GM10847 (cell line): ENCODE data around the gene DEFB132.
A peak's percentile ranks its signal among the peaks of the same experiment; 100 is the strongest.

Experiments
- POLR2A ChIP-seq: IDR thresholded peaks from 2 replicates; pipeline ENCODE4 v1.6.1; 2011; ENCODE audit not compliant: insufficient read length; ENCODE audit errors: extremely low read depth

Gene DEFB132

DNA sequence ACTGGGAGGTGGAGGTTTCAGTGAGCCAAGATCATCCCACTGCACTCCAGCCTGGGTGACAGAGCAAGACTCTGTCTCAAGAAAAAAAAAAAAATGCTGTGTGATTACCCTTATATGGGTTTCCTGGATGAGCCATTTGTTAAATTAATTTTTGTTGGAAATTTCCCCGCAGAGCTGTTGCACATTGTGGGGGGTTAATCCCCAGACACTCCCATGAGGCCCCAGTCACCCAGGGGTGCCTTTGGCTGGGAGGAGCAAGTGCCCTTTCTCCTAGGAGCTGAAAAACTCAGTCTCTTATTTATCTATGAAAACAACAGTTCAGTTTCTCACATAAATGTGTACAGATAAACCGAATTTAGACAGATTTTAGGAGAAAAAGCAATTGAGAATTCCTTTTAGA, 4.7 kb upstream of the DEFB132 start:
- no peak for TF ChIP-seq POLR2A

DNA sequence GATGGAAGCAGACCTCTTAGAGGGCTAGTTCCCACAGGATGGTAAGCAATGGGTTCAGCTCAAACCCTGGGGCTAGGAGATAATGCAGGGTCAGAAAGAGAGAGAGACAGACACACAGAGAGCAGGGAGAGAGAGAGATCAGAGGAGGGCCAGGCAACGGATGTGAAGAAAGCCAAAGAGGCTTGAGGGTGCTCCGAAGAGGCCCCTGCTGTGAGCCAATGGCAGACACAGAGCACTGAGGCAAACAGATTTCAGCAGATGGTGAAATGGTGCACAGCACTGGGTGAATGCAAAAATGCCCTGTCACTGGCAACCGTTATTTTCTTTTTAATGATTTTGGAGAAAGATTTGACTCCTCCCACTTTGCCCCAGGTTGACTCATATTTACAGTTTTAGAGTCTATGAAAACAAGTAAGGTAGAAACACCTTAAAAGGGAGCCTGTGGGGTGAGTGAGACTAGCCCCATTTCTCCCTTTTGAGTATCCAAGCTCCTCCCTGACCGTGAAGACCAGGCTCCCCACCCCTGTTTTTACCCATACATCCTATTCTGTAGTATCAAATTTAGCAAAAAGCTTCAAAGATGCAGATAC, 840 bp downstream of the DEFB132 start:
- TF ChIP-seq POLR2A, result no peak

DNA sequence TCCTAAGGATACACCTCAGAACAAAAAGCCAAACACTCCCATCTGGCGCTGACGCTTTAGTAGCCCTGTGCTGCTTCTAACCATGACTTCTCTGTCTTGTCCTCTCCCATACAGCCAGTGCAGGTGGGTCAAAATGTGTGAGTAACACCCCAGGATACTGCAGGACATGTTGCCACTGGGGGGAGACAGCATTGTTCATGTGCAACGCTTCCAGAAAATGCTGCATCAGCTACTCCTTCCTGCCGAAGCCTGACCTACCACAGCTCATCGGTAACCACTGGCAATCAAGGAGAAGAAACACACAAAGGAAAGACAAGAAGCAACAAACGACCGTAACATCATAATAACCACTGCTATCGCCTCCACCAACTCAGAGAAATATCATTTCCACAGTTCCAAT, 1.4 kb downstream of the DEFB132 start:
- no peak for TF ChIP-seq POLR2A

DNA sequence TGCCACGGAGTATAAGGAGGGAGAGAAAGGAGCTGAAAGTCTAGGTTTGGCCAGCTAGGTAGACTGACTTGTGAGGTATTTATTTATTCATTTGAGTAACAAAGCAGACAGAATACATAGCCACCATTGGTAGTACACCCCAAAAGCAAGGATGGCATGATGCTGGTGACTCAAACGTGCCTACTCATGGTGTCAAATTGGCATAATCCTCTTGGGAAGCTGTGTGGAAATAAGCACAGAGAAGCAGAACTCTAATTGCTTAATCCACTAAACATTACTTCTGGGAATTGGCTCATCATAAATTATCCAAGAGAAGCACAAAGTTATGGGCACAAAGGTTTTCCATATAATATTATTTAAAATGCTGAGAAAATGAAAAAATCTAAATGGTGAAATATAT, 2.5 kb downstream of the DEFB132 start:
- no peak for TF ChIP-seq POLR2A

DNA sequence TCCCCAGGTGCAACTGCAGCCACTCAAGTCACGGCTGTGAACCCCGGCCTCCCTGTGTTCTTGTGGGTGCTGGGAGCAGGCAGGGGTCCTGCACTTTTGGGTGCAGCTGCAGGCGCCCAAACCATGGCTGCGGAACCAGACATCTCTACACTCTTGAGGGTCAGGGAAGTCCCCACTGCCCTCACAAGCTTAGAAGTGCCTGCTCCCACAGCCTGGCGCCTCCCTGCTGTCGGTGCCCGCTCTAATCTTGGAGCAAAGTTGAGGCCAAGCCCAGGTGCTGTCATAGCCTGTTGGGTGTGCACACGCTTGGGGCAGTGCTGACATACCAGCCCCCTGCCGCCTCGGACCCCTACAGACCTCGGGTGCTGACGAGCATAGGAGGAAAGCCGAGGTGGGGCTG, 6.2 kb downstream of the DEFB132 start:
- TF ChIP-seq POLR2A, result no peak

DNA sequence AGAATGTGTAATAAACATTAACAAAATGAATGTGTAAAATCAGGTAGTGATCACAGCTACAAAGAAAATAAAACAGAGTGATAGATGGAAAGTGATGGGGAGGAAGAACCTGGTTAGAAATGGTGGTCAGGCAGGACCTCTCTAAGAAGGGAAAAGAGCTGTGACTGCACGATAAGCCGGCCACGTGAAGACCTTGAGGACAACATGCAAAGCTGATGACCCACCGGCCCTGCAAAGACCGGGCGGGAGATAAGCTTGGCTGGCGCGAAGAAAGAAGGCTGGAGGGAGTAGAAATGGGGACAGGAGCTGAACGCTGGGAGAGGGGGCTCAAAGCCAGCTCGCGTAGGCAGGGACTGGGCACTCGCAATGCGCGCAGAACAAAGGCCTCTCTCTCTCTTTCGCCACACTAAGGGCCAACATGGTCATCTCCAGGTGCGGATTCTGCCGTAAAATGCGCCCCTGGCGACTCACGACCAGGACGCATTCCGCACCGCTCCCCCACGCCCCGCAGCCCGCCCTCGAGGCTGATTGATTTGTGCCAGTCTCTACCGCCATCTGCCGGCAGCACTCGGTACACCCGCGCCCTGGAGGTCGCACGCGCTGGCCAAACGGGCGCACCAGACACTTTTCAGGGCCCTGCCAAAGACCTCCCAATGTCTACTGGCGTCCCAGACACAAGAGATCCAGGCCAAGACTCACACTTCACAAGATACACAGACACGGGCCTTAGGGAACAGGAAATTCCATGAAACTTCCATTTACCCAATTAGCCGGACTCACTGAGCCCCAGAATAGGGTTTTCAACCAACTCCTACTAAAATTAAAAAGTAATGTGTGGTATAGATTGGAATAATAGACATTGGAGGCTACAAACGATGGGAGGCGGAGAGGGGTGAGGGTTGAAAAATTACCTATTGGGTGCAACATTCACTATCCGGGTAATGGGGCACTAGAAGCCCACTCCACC, 9.4 kb downstream of the DEFB132 start:
- TF ChIP-seq POLR2A, result peak; percentile 17

DNA sequence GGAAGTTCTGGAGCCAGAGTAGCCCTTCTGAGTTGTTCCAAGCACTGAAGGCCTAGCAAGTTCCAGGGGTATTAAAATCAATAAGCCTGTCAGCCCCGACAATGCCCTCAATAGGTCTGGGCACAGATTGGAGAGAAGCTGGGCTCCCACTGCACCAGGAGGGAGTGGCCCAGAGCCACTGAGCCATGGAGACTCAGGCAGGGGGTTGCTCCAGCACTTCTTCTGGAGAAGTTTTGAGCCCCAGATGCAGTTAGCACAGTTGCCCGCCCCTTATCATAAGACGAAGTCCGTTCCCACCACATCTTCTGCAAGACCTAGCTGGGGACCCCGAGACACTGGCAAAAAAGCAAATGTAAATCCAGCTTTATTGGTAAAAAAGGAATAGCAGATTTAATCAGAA, 13.0 kb downstream of the DEFB132 start:
- no peak for TF ChIP-seq POLR2A

DNA sequence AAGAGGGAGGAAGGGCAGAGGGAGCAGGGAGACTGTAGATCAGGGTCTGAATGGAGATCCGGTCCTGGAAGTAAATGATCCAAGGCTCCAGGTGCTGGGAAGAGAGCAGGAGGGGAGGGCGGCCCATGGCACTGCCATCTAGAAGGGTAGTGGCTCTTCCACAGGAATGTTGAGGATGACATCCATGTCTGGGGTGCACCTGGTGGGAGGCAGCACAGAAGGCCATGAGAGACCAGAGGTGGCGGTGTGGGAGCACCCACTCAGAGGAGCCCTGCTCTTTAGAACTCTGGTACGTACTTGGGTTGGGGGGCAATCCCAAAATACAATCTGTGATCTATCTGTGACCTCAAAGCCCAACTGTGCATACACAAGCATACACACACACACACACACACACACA, 13.5 kb downstream of the DEFB132 start:
- no peak for TF ChIP-seq POLR2A

DNA sequence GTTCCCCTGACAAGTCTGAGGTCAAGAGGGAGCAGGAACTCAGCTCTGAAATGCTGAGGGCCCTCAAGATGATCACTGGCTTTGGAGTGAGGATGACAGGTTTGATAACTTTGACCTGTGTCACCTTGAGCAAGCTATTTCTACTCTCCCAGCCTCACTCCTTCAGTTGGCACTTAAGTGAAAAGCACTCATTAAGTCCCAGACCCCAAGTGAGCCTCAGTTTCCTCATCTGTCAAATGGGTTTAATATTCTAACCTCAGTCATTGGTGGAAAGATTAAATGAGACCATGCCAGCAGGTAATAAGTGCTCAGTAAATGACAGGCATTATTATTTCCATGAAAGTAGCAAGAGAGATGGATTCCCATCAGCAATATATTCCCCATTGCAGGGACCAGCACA, 14.0 kb downstream of the DEFB132 start:
- no peak for TF ChIP-seq POLR2A

DNA sequence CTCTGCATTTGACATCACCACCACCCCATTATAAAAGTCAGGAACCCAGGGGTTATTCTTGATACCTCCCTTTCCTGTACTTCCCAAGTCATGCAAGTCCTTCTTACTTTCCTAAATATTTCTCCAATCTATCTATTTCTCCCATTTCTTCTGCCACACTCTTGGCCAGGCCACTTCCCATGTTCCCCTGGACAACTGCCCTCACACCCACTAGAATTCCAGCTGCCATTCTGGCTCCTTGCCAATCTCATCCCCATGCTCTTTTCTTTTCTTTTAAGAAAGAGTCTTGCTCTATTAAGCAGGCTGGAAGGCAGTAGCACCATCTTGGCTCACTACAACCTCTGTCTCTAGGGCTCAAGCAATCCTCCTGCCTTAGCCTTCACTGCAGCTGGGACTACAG, 15.2 kb downstream of the DEFB132 start:
- no peak for TF ChIP-seq POLR2A

DNA sequence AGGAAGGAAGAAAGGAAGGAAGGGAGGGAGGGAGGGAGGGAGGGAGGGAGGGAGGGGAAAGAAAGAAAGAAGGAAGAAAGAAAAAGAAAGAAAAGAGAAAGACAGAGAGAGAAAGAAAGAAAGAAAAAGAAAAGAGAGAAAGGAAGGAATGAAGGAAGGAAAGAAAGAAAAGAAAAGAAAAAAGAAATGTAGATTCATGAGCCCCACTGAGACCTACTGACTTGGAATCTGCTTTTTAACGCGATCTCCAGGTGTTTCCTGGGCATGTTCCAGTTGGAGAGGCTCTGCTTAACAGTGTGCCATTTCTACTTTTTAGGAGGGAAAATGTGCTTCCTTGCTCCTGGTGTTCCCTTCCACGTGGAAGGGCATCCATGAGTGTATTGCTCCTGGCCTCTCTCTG, 16.4 kb downstream of the DEFB132 start:
- no peak for TF ChIP-seq POLR2A

DNA sequence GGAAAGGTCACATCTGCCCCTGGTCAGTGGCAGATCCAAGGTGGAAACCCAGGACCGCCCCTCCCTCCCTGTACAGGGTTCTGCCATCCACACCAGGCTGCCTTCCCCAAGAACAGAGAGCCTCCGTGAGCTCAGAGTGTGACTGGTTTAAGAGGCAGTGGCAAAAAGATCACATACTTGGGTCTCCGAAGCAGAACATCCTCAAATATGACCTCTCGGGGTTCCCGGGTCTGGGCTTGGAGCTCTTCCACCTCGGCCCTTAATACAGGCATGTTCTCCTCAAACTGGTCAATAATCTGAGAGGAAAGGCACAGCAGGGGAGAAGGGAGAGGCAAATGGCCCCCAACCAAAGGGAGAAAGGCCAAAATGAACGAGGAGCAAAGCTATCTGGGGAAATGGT, 18.3 kb downstream of the DEFB132 start:
- no peak for TF ChIP-seq POLR2A

DNA sequence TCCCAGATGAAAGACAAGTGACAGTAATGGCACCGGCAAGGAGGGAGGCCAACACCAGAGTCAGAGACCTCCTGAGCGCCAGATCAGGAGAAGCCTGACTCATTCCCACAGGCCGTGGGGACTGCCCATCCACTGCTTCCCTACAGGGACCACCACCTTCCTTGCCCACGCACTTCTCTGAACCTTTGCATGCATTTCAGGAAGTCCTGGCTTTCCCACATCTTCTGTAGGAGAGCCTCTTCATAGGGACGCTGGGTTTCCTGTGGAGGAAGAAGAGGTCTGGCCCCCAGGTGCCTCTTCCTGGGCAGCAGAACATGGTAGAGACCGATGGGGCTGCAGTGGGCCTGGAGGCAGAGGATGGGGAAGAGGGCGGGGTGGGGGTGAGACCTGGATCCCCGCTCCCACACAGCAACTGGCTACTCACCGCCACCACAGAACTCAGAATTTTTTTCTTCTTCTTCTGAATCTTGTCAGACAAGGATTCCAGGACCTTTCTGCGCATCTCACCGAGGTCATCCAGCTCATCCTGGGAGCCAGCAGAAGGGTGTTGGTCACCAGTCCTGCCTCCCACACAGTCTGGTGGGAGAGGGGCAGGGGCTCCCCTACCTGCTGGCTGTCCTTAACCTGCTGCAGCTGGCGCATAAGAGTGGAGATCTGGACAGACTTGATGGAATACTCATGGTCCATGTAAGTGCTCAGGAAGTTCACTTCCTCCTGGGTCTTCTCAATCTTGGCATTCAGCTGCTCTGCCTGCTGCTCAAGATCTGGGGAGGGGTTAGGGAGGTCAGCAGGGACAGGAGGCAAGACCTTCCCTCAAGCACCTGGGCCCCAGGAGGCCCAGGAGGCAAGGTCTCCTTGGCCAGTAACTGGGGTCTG, 19.3 kb downstream of the DEFB132 start:
- no peak for TF ChIP-seq POLR2A

DNA sequence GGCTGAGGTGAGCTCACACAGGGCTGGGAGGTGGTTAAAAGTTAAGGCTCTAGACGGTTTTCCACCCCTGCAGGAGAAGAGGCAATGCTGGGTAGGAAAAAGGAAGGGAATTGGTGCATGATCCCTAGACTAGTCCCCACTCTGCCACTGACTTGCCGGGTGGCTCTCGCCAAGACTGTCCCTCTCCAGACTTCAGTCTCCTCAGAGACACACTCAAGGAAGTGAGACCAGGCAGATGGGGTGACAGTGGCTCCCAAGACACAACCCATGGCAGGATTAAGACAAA, 19.9 kb downstream of the DEFB132 start:
- no peak for TF ChIP-seq POLR2A

DNA sequence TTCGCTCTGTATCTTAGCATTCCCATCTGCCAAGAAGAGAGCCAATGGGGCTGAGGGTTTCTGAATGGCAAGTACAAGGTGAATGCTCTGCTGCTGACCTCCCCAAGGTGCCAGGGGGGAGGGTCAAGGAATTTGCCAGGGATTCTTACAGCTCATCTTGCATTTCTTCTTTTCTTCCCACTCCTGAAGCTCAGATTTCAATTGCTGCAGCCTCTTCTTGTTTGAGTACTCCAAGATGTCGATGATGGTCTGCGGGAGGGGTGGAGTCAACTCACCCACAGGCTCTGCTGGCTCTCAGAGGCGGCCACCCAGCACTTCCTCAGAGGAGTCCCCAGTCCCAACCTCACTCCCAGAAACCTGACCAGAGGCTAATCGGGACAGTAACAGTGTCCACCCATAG, 20.7 kb downstream of the DEFB132 start:
- no peak for TF ChIP-seq POLR2A
